H1 (cell line): ENCODE data around the gene POC1B. TPM values are rescaled to one million over a fixed set of nuclear protein-coding genes. Genes with fewer than 3 reads are reported as not detected.

Source experiments
- CTCF ChIA-PET: fragments of 300-600 bp; sonication (Branson Sonifier 250); formaldehyde crosslinking; loops from one replicate; lab custom pipeline; 2021; ENCODE audit not compliant: partially characterized antibody; lab: Charles Lee
- POLR2A ChIA-PET: fragments of 300-600 bp; sonication (Branson Sonifier 250); formaldehyde crosslinking; loops from one replicate; lab custom pipeline; 2021; ENCODE audit warnings: inconsistent platforms; ENCODE audit not compliant: partially characterized antibody; lab: Charles Lee
- DNase-seq, 2 experiments: peaks; one replicate each; pipeline versions ENCODE4 v3.0.0 to v3.0.0-alpha.2; 2010 to 2022; ENCODE audit warnings: low spot score in 2 of 2, low read depth in 1 of 2, mixed read lengths in 1 of 2
- FAIRE-seq: peaks from 2 replicates; lab custom pipeline; 2011; peaks lifted over from hg19 to GRCh38; lab: Jason Lieb, UNC
- H2AFZ ChIP-seq: 2 replicates; pipeline ENCODE4 v1.8.1; 2012; ENCODE audit warnings: low read length, inconsistent platforms
- H2AK5ac ChIP-seq: 2 replicates; pipeline ENCODE4 v1.6.1; 2013; ENCODE audit warnings: low read depth, low read length
- H2BK120ac ChIP-seq: replicated peaks from 2 replicates; pipeline ENCODE3; 2013; ENCODE audit warnings: low read depth, low read length, inconsistent platforms
- H2BK12ac ChIP-seq: 2 replicates; pipeline ENCODE4 v1.6.1; 2013; ENCODE audit warnings: low read depth, low read length
- H2BK15ac ChIP-seq: 2 replicates; pipeline ENCODE4 v1.6.1; 2013; ENCODE audit warnings: low read length
- H2BK20ac ChIP-seq: 2 replicates; pipeline ENCODE4 v1.6.1; 2013; ENCODE audit warnings: low read length
- H2BK5ac ChIP-seq: 2 replicates; pipeline ENCODE4 v1.6.1; 2013; ENCODE audit warnings: low read depth, low read length
- H3K14ac ChIP-seq: 2 replicates; pipeline ENCODE4 v1.6.1; 2013; ENCODE audit warnings: inconsistent platforms; ENCODE audit not compliant: insufficient read length
- H3K18ac ChIP-seq: 2 replicates; pipeline ENCODE4 v1.6.1; 2013; ENCODE audit warnings: low read length; ENCODE audit errors: extremely low read depth
- H3K23ac ChIP-seq: 2 replicates; pipeline ENCODE4 v1.6.1; 2013; ENCODE audit warnings: inconsistent platforms; ENCODE audit not compliant: insufficient read length
- H3K23me2 ChIP-seq: 2 replicates; pipeline ENCODE4 v1.6.1; 2013; ENCODE audit warnings: low read depth, low read length
- H3K27ac ChIP-seq: 2 replicates; pipeline ENCODE4 v1.6.1; 2011; ENCODE audit warnings: low read depth, low read length, inconsistent platforms
- H3K27me3 ChIP-seq, 4 experiments: replicated peaks in 1 of 4; 1 replicate in 1 of 4; 2 replicates in 3 of 4; pipeline versions ENCODE4 v1.6.1 to v1.8.1; 2011 to 2013; ENCODE audit warnings: low read length in 3 of 4, mild to moderate bottlenecking in 3 of 4, inconsistent platforms in 2 of 4, mixed read lengths in 2 of 4, moderate library complexity in 1 of 4; ENCODE audit not compliant: control insufficient read depth in 3 of 4, insufficient read depth in 3 of 4; ENCODE audit errors: extremely low read depth in 1 of 4
- H3K36me3 ChIP-seq, 4 experiments: 2 replicates each; pipeline versions ENCODE4 v1.6.1 to v1.8.1; 2011 to 2013; ENCODE audit warnings: mild to moderate bottlenecking in 4 of 4, low read length in 3 of 4, moderate library complexity in 2 of 4, control low read depth in 1 of 4, inconsistent platforms in 1 of 4; ENCODE audit not compliant: insufficient read depth in 4 of 4, control insufficient read depth in 2 of 4
- H3K4ac ChIP-seq: replicated peaks from 2 replicates; pipeline ENCODE3; 2013; ENCODE audit warnings: low read length, low read depth, mixed read lengths, inconsistent platforms; ENCODE audit not compliant: insufficient read length
- H3K4me1 ChIP-seq, 4 experiments: replicated peaks in 1 of 4; 1 replicate in 1 of 4; 2 replicates in 3 of 4; pipeline versions ENCODE4 v1.6.1 to v1.8.1; 2011 to 2013; ENCODE audit warnings: low read length in 3 of 4, inconsistent platforms in 2 of 4, mixed read lengths in 1 of 4; ENCODE audit not compliant: insufficient read depth in 4 of 4, control insufficient read depth in 3 of 4
- H3K4me2 ChIP-seq, 2 experiments: 2 replicates each; pipeline versions ENCODE4 v1.6.1 to v1.8.1; 2011 to 2013; ENCODE audit warnings: low read depth in 2 of 2, low read length in 2 of 2, control low read depth in 1 of 2, inconsistent platforms in 1 of 2, mild to moderate bottlenecking in 1 of 2; ENCODE audit not compliant: insufficient read depth in 1 of 2
- H3K4me3 ChIP-seq, 4 experiments: fragments of 200-600, 300-600 bp in 1 of 4; sonication (generic), shearing (Covaris generic), sonication (Bioruptor Twin) in 1 of 4; 2 replicates each; pipeline versions ENCODE4 v1.5.1 to v1.8.1; 2011 to 2016; ENCODE audit warnings: low read length in 4 of 4, low read depth in 3 of 4, control low read depth in 2 of 4, inconsistent platforms in 2 of 4, mild to moderate bottlenecking in 2 of 4, mixed read lengths in 1 of 4, moderate library complexity in 1 of 4; ENCODE audit not compliant: insufficient read depth in 2 of 4; ENCODE audit errors: extremely low read depth in 1 of 4
- H3K56ac ChIP-seq: replicated peaks from 2 replicates; pipeline ENCODE3; 2013; ENCODE audit warnings: low read depth, mild to moderate bottlenecking, mixed read lengths, low read length, inconsistent platforms; ENCODE audit not compliant: insufficient read length
- H3K79me1 ChIP-seq: 2 replicates; pipeline ENCODE4 v1.6.1; 2013; ENCODE audit warnings: low read depth, low read length, control low read depth
- H3K79me2 ChIP-seq, 2 experiments: 2 replicates each; pipeline versions ENCODE4 v1.6.1 to v1.8.1; 2012 to 2013; ENCODE audit warnings: low read length in 2 of 2, mild to moderate bottlenecking in 2 of 2, inconsistent platforms in 1 of 2; ENCODE audit not compliant: insufficient read depth in 2 of 2, control insufficient read depth in 1 of 2
- H3K9ac ChIP-seq, 4 experiments: replicated peaks in 1 of 4; 1 replicate in 1 of 4; 2 replicates in 3 of 4; pipeline versions ENCODE4 v1.6.1 to v1.8.1; 2011 to 2013; ENCODE audit warnings: low read depth in 3 of 4, low read length in 3 of 4, control low read depth in 2 of 4, mild to moderate bottlenecking in 2 of 4, moderate library complexity in 2 of 4, inconsistent platforms in 1 of 4; ENCODE audit errors: extremely low read depth in 1 of 4
- H3K9me3 ChIP-seq, 2 experiments: 2 replicates each; pipeline versions ENCODE4 v1.6.1 to v1.8.1; 2012 to 2013; ENCODE audit warnings: mild to moderate bottlenecking in 2 of 2, moderate library complexity in 2 of 2, control low read depth in 1 of 2, inconsistent platforms in 1 of 2, low read depth in 1 of 2, low read length in 1 of 2, mixed read lengths in 1 of 2; ENCODE audit not compliant: insufficient read depth in 2 of 2
- H4K20me1 ChIP-seq, 2 experiments: replicated peaks in 1 of 2; 2 replicates each; pipeline versions ENCODE3 to v1.8.1; 2011 to 2013; ENCODE audit warnings: inconsistent platforms in 2 of 2, low read length in 2 of 2, mild to moderate bottlenecking in 1 of 2; ENCODE audit not compliant: insufficient read depth in 2 of 2, control insufficient read depth in 1 of 2
- H4K5ac ChIP-seq: 2 replicates; pipeline ENCODE4 v1.6.1; 2013; ENCODE audit warnings: low read length, low read depth, mixed read lengths, inconsistent platforms; ENCODE audit not compliant: insufficient read length
- H4K8ac ChIP-seq: 2 replicates; pipeline ENCODE4 v1.8.0; 2013; ENCODE audit warnings: mild to moderate bottlenecking, moderate library complexity, low read length, inconsistent platforms; ENCODE audit not compliant: insufficient read depth; ENCODE audit errors: extremely low read depth
- H4K91ac ChIP-seq: replicated peaks from 2 replicates; pipeline ENCODE3; 2013; ENCODE audit warnings: low read length, mixed read lengths, inconsistent platforms; ENCODE audit not compliant: insufficient read length
- BRCA1 ChIP-seq: IDR thresholded peaks from 2 replicates; pipeline ENCODE4 v1.6.1; 2012; ENCODE audit warnings: low read depth, low read length, improper control_type of control experiment
- CBX8 ChIP-seq: fragments of 300-800, 300-1000 bp; sonication (generic); IDR thresholded peaks from 2 replicates; pipeline ENCODE4 v1.7.1; 2016; ENCODE audit warnings: low read depth, low read length, borderline replicate concordance
- CTBP2 ChIP-seq: IDR thresholded peaks from 2 replicates; pipeline ENCODE4 v1.7.0; 2011; ENCODE audit warnings: borderline replicate concordance, mild to moderate bottlenecking, moderate library complexity, mixed read lengths, low read length; ENCODE audit not compliant: insufficient read depth, insufficient read length
- EP300 ChIP-seq, 2 experiments: IDR thresholded peaks; 1 replicate in 1 of 2; 2 replicates in 1 of 2; pipeline ENCODE4 v1.6.1; 2011 to 2012; ENCODE audit warnings: low read depth in 2 of 2, low read length in 2 of 2, mild to moderate bottlenecking in 2 of 2, borderline replicate concordance in 1 of 2, inconsistent platforms in 1 of 2, moderate library complexity in 1 of 2
- GTF2F1 ChIP-seq: IDR thresholded peaks from 2 replicates; pipeline ENCODE4 v1.6.1; 2012; ENCODE audit warnings: low read depth, low read length, improper control_type of control experiment, borderline replicate concordance
- NANOG ChIP-seq: IDR thresholded peaks from 2 replicates; pipeline ENCODE4 v1.6.1; 2011; ENCODE audit warnings: low read length, low read depth, mild to moderate bottlenecking, inconsistent platforms; ENCODE audit not compliant: insufficient read depth, poor library complexity, severe bottlenecking
- PHF8 ChIP-seq: fragments of 200-600 bp; sonication (generic); conservative IDR thresholded peaks from 2 replicates; pipeline ENCODE4 v1.7.1; 2012; ENCODE audit warnings: low read depth, mild to moderate bottlenecking, inconsistent platforms, low read length, moderate library complexity
- POLR2AphosphoS5 ChIP-seq: IDR thresholded peaks from 2 replicates; pipeline ENCODE4 v1.6.1; 2011; ENCODE audit warnings: low read depth, low read length
- RXRA ChIP-seq: IDR thresholded peaks from 2 replicates; pipeline ENCODE4 v1.6.1; 2011; ENCODE audit warnings: low read depth, mild to moderate bottlenecking, low read length, moderate library complexity; ENCODE audit not compliant: insufficient read depth
- SAP30 ChIP-seq: fragments of 300-600 bp; sonication (generic); IDR thresholded peaks from 2 replicates; pipeline ENCODE4 v1.7.1; 2012; ENCODE audit warnings: low read length, moderate library complexity, mild to moderate bottlenecking, inconsistent platforms; ENCODE audit not compliant: insufficient read depth, insufficient replicate concordance
- SIRT6 ChIP-seq: IDR thresholded peaks from one replicate; pipeline ENCODE4 v1.7.1; 2012; ENCODE audit warnings: low read length, inconsistent platforms
- TAF7 ChIP-seq: optimal IDR thresholded peaks from 2 replicates; pipeline ENCODE3; 2011; ENCODE audit warnings: low read depth, mild to moderate bottlenecking, inconsistent platforms, low read length, moderate library complexity, borderline replicate concordance
- TBP ChIP-seq: IDR thresholded peaks from 2 replicates; pipeline ENCODE4 v1.6.1; 2011; ENCODE audit warnings: low read depth, low read length, improper control_type of control experiment
- WGBS, 2 experiments: shearing (Covaris generic) in 1 of 2; methylation state at CpG; one replicate each; pipeline versions ENCODE4 v1.1.6 to v1.1.7; 2013 to 2015; ENCODE audit warnings: low lambda C conversion rate in 2 of 2, mixed read lengths in 2 of 2, inconsistent platforms in 1 of 2, low coverage in 1 of 2, missing lambda C conversion rate in 1 of 2; ENCODE audit not compliant: insufficient replicate concordance in 2 of 2, insufficient coverage in 1 of 2, insufficient read length in 1 of 2; ENCODE audit errors: extremely low coverage in 1 of 2, missing lambda C conversion rate in 1 of 2; 5-methylcytosine and 5-hydroxymethylcytosine counted together
- polyA plus RNA-seq, 7 experiments: library from polyadenylated mRNA; depleted of rRNA in 3 of 7; stranded (reverse) in 5 of 7; unstranded in 2 of 7; fragments of >200 nt in 5 of 7; fragments of 200-250 nt in 2 of 7; gene quantifications; 1 replicate in 5 of 7; 2 replicates in 1 of 7; 4 replicates in 1 of 7; pipeline versions ENCODE4 v1.2.1 to v1.2.3, GENCODE V29; 2011 to 2013; ENCODE audit warnings: missing spikeins in 2 of 7, mixed read lengths in 2 of 7
- total RNA-seq: library from RNA; stranded (reverse); fragmentation: NEBNext Ultra II Directional; extraction: Animal tissue kit (Norgen Biotek cat#: 25700); gene quantifications from 2 replicates; pipeline ENCODE4 v1.2.1, GENCODE V29; 2021

The POC1B gene
- total and polyA plus RNA-seq, 2 of the 8 experiments (the other 6 are each of a cell fraction or from before 2014, with no cell fraction given): 7.5 to 16.3 TPM

- Histone ChIP-seq H4K5ac (no peak overlapping the region), H3K4me1 (peaks cover 2 to 9% (median 3%) of the 10 kb centered on the region in 4 experiments; a peak in 4 of 7 replicates), H3K4me2 (no peak overlapping the region), H2BK12ac (no peak overlapping the region), H3K56ac (no peak overlapping the region), H3K23me2 (no peaks in the 10 kb centered on the region), H3K4ac (no peak overlapping the region), H3K36me3 (no peaks in the 10 kb centered on the region), H3K79me1 (no peaks in the 10 kb centered on the region), H4K8ac (no peak overlapping the region), H3K4me3 (no peak overlapping the region), H2BK15ac (no peak overlapping the region), H2BK5ac (no peak overlapping the region), H4K91ac (no peak overlapping the region), H3K27ac (no peak overlapping the region), H2AK5ac (no peak overlapping the region), H2BK120ac (no peak overlapping the region), H2AFZ (no peak overlapping the region), H3K23ac (no peak overlapping the region), H4K20me1 (no peaks in the 10 kb centered on the region), H3K9ac (no peak overlapping the region), H3K14ac (no peak overlapping the region), H3K18ac (no peak overlapping the region), H3K9me3 (no peaks in the 10 kb centered on the region), H3K79me2 (no peaks in the 10 kb centered on the region), H2BK20ac (no peak overlapping the region), H3K27me3 (no peaks in the 10 kb centered on the region)
- DNase-seq (no peak), FAIRE-seq (no peak)
- ChIA-PET POLR2A (no interaction called here), CTCF (no interaction called here)
- 83% methylated on average over 5 of the region's 5 CpGs; no CpG with 5 or more reads in 1 of the 2 experiments for WGBS, 2 experiments
- TF ChIP-seq TAF7: no peak
- no peak for TF ChIP-seq PHF8
- TF ChIP-seq NANOG: no peak
- no peak for TF ChIP-seq GTF2F1
- no peak for TF ChIP-seq CTBP2
- TF ChIP-seq TBP: no peak
- no peak for TF ChIP-seq POLR2AphosphoS5
- TF ChIP-seq BRCA1: no peak
- no peak for TF ChIP-seq CBX8
- no peak for TF ChIP-seq RXRA
- no peak for TF ChIP-seq EP300 (IDR thresholded peaks at IDR 0.05; ENCODE audit: borderline replicate concordance in 1 of 2, low read depth in 2 of 2, low read length in 2 of 2)
- no peak for TF ChIP-seq SIRT6
- no peak for TF ChIP-seq SAP30
These were observed 107.5 kb downstream of the POC1B start for GRCh38 chr12:89418228-89418910.
